ENCODE measurements around the gene AMIGO3. TPM values are rescaled to one million over a fixed set of nuclear protein-coding genes. Genes with fewer than 3 reads are reported as not detected.
"Not testable (repeated sequence)": the region's sequence is repeated elsewhere in the genome, so short reads cannot be mapped to it uniquely, and the experiment has no call there.

The AMIGO3 gene
- total RNA-seq, 1 donor from 2014 or later = not detected

GRCh38 chr3:49712166-49712565, 7.3 kb downstream of the AMIGO3 start:
- no peak for DNase-seq (ENCODE audit: low spot score)

- DNase-seq (ENCODE audit: low spot score) = no peak
Measured at GRCh38 chr3:49711489-49711888, 8.0 kb downstream of the AMIGO3 start.

- DNase-seq (ENCODE audit: low spot score) = no peak
Measured at GRCh38 chr3:49709852-49710251, 9.6 kb downstream of the AMIGO3 start.

- no peak for DNase-seq (ENCODE audit: low spot score)
Measured at GRCh38 chr3:49707113-49707480, 12.4 kb downstream of the AMIGO3 start.

GRCh38 chr3:49706456-49707112, 12.9 kb downstream of the AMIGO3 start:
- no peak for DNase-seq (ENCODE audit: low spot score)

- no peak for DNase-seq (ENCODE audit: low spot score)
Measured at GRCh38 chr3:49705390-49705960, 14.0 kb downstream of the AMIGO3 start.

- no peak for DNase-seq (ENCODE audit: low spot score)
Measured at GRCh38 chr3:49704629-49705028, 14.9 kb downstream of the AMIGO3 start.

- DNase-seq (ENCODE audit: low spot score) = no peak
Measured at GRCh38 chr3:49703956-49704355, 15.5 kb downstream of the AMIGO3 start.

- DNase-seq (ENCODE audit: low spot score) = no peak
Measured at GRCh38 chr3:49703443-49703927, 16.0 kb downstream of the AMIGO3 start.

- DNase-seq (ENCODE audit: low spot score) = no peak
Measured at GRCh38 chr3:49702672-49703071, 16.8 kb downstream of the AMIGO3 start.

- no peak for DNase-seq (ENCODE audit: low spot score)
Measured at GRCh38 chr3:49701388-49702077, 18.0 kb downstream of the AMIGO3 start.

GRCh38 chr3:49700453-49701128, 18.9 kb downstream of the AMIGO3 start:
- no peak for DNase-seq (ENCODE audit: low spot score)

GRCh38 chr3:49700014-49700413, 19.5 kb downstream of the AMIGO3 start:
- DNase-seq (ENCODE audit: low spot score) = no peak

- no peak for DNase-seq (ENCODE audit: low spot score)
Measured at GRCh38 chr3:49699281-49699979, 20.1 kb downstream of the AMIGO3 start.

GRCh38 chr3:49695350-49696015, 24.0 kb downstream of the AMIGO3 start:
- DNase-seq (ENCODE audit: low spot score) = not testable (repeated sequence)

GRCh38 chr3:49694409-49695070, 24.9 kb downstream of the AMIGO3 start:
- DNase-seq (ENCODE audit: low spot score) = not testable (repeated sequence)

- DNase-seq (ENCODE audit: low spot score) = not testable (repeated sequence)
Measured at GRCh38 chr3:49691481-49691880, 28.0 kb downstream of the AMIGO3 start.

GRCh38 chr3:49690856-49691255, 28.6 kb downstream of the AMIGO3 start:
- DNase-seq (ENCODE audit: low spot score) = not testable (repeated sequence)

GRCh38 chr3:49689908-49690624, 29.4 kb downstream of the AMIGO3 start:
- not testable (repeated sequence) for DNase-seq (ENCODE audit: low spot score)
